HG02852 (cell line): ENCODE results near the gene EEFSEC.
A peak's percentile ranks its signal among the peaks of the same experiment; 100 is the strongest.

ENCODE experiments used
- ATAC-seq: cut with Tn5 transposase; IDR thresholded peaks from one replicate; pipeline ENCODE4 v1.9.1; 2021; ENCODE audit warnings: mild to moderate bottlenecking, moderate library complexity; ENCODE audit not compliant: unreplicated experiment

The EEFSEC gene

DNA sequence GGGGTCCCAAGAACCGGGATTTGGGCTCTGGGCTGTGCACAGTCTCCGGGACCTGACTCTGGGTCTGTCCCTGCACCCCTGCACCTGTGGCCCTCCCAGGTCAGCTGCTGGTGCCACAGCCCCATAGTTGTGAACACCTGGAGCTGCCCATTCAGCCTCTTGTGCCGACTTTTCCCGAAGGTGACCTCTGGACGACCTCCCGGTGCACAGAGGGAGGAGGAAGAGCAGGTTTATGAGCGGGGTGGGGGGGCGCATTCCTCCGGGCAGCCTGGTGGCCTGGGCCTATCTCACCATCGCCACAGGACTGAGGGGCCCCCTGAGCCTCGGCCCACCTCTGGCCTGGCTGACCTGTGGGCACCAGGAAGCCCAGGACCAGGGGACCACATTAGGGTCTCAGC, 268.2 kb downstream of the EEFSEC start:
- ATAC-seq: no peak

DNA sequence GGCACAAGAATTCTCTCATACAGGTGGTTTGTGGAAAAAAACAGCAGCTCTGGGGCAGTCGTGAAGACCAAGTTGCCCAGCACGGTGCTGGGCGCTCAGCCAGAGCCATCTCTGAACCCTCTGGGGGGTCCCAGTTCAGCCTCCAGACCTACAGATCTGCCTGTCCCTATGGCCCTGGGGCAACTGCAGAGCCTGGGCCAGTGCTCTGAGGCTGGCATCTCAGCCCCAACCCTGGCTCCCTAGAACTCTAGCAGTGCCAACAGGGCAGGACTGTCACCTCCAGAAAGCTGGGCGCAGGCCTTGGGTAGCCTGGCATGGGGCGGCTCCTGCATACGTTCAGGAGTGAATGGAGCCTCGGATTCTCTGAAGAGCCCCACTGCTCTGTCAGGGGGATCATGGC, 268.7 kb downstream of the EEFSEC start:
- ATAC-seq: no peak

- ATAC-seq: no peak
Measured at GRCh38 chr3:128422762-128423524, 269.7 kb downstream of the EEFSEC start.

DNA sequence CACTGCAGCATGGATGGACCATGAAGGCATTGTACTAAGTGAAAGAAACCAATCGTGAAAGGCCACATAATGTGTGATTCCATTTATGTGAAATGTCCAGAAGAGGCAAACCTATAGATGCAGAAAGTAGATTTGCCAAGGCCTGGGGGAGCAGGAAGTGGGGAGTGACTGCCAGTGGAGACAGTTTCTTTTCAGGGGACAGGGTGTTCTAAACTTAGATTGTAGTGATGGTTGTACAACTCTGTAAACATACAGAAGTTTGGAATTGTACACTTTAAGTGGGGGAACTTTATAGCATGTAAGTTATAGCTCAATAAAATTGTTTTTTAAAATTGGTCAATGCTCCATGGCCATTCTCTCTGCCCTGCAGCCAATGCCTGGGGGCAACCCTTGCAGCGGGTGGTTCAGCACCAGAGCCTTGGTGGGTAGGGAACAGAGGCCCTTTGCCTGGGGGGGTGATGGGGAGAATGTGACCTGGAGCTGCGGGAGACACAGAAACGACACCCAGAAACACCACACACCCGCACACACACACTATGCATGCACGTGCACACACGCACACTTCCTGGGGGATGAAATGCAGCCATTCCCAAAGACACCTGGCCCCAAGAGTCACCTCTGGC, 270.4 kb downstream of the EEFSEC start:
- no peak for ATAC-seq

- no peak for ATAC-seq
Measured at GRCh38 chr3:128424508-128425069, 271.3 kb downstream of the EEFSEC start.

DNA sequence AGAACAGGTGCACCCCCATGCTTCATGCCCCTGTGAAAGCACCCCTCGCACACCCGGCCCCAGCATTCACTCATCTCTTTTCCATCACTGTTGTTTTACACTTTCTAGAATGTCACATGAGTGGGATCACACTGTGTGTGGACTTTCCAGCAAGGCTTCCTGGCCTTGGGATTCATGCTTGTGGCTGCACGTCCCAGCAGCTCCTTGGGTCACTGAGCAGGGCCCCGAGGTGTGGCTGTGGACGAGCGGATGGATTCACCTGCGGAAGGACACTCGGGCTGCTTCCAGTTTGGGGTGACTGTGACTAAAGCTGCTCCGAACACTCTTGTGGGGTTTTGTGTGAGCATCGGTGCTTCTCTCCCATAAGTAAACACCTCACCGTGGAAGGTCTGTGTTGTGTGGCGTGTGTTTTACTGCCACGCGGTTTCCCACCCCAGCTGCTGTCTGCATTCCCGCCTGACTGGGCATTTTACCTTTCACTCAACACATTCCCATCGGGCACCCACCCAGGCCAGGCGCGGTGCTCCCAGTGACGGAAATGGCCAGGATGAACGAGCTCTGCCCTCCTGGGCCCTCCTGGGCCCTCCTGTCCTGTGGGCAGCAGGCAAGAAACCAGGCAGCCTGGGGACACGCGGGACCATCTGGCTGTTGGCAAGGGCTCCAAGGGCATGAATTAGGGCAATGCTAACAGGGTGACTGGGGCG, 272.0 kb downstream of the EEFSEC start:
- no peak for ATAC-seq

DNA sequence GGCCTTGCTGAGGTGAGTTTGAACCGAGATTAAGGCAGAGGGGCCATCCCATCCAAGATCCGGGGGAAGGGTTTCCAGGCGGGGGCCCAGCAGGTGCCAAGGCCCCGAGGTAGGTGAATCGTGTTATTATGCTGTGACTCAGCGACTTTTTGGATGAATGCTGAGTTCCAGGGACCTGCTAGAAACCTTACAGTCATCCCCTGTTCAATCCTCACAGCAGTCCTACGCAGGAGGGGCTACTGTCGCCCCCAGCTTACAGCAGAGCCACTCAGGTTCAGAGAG, 272.5 kb downstream of the EEFSEC start:
- ATAC-seq: no peak

GRCh38 chr3:128426128-128426921, 273.0 kb downstream of the EEFSEC start:
- peak; percentile 78 for ATAC-seq

DNA sequence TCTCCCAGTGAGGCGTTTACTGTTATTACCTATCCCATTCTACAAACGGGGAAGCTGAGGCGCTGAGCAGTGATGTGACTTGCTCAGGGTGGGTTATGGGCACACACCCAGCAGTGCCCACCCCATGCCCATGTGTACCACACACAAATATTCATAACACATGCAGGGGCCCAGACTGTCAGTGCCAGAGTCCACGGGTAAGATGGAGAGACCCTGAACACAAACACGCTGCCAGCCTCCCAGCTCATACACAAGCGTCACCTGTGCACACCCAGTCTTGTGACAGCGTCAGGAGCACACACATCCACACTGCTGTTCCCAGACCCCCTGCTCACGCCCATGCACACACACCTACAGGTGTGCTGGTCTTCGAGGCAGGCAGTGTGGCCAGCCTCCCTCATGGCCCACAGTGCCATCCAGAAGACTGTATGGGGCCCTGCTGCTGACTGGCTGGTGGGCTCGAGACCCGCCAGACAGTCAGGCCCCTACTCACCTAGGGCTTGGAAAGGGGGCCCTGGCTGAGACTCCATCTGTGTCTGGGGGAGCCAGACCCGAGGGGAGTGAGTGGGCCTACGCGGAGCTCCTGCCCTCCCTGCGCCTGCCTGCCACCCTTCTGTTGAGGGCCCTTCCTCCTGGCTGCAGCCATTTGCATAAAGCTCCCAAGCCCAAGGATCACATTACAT, 274.0 kb downstream of the EEFSEC start:
- ATAC-seq: no peak

GRCh38 chr3:128427872-128428822, 274.9 kb downstream of the EEFSEC start:
- ATAC-seq: no peak

GRCh38 chr3:128429275-128429674, 276.0 kb downstream of the EEFSEC start:
- no peak for ATAC-seq

DNA sequence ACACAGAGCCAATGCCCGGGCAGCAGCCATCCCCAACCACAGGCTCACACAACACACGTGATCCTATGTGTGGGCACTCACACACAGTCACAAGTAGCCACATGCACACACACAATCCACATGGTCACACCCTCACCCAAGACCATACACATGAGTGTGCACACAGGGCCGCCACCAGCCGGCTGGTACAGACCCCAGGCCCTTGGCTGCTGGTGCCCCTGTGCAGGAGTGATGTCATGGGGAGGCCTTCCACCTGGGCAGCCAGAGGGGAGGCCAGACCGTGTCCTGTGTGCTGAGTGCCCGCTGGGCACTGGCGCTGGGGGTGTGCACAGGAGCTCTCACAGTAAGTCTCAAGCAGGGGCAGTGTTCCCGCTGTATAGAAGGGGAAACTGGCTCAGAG, 276.5 kb downstream of the EEFSEC start:
- no peak for ATAC-seq

- ATAC-seq: no peak
Measured at GRCh38 chr3:128430301-128430700, 277.0 kb downstream of the EEFSEC start.

- no peak for ATAC-seq
Measured at GRCh38 chr3:128430731-128431130, 277.4 kb downstream of the EEFSEC start.

DNA sequence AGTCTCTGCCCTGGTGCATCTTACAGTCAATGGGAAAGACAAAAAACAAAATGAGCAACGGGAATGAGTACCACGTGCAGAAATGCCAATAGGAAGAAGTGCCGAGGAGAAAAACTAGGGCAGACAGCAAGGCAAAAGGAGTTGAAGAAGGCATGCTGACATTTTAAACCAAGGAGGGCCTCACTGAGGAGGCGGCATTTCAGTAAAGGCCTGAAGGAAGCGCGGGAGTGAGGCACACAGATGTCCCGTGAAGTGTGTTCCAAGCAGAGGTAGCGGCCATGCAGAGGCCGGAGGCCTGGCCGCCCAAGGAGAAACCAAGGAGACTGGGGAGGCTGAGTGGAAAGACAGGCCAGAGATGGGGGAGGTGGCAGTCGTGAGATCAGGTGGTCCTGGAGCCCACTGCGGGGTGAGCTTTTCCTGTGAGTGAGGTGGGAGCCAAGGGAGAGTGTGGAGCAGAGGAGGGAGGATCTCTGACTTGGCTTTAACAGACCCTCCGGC, 278.6 kb downstream of the EEFSEC start:
- no peak for ATAC-seq

DNA sequence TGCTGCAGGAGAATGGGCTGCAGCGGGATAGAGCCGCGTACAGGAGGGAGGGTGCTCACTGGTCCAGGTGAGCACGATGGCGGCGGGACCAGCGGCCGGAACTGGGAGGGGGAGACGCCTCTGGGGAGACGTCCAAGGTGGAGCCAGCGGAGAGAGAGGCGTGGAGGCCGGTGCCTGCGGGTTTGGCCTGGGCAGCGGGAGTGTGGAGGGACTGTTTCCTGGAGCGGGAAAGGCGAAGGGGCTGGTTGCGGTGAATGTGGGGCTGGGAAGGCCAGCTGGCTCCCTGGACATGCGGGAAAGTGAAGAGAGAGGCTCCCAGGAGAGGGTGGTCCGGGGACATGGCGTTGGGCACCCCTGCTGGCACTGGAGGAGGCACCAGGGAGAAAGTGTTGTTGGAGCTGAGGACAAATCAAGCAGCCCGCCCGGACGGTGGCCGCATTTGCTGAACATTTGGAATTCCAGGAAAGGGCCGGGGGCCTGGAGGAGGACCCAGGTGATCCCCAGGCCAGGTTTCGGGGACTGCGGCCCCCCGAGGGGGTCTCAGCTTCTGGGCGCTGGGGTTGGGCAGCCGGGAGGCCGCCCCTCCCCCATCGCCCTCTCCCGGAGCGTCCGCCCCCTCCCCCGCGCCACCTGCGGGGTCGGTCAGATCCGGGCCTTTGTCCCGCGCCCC, 279.2 kb downstream of the EEFSEC start:
- no peak for ATAC-seq

DNA sequence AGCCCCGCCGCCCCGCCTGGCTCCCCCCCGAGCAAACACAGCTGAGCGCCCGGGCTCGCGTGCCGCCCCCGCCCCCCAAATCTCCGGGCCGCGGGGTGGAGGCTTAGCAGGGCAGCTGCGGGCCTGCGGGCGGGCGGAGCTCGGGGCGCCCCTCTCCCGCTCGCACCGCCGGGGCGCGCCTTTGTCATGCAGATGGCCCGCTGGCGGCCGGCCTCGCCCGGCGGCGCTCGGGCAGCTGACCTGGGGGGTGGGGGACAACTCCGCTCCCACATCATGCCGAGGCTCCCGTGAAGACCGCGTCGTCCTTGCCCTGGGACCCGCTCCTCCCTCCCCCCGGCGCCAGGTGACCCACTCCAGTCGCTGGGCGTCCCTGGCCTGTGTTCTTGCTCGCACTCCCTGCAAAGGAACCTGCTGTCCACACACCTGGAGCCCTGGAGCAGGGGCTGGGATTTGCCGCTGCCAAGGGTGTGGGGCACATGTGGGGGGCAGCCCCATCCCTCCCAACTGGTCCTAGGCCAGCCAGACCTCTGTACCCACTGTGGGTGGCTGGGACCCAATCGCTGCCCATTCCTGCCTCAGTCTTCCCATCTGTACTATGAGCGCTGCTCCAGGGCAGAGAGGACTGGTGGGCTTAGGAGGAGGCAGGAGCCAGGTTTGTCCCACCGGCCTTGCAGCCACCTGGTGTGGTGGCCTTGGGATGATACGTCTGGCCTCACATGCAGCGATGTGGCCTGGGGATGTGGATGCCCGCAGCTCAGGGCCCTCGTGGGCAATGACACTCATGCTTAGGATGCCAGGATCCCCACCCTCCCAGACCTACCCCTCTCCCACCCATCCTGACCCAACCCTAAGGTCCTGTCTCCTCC, 279.9 kb downstream of the EEFSEC start:
- ATAC-seq: no peak

DNA sequence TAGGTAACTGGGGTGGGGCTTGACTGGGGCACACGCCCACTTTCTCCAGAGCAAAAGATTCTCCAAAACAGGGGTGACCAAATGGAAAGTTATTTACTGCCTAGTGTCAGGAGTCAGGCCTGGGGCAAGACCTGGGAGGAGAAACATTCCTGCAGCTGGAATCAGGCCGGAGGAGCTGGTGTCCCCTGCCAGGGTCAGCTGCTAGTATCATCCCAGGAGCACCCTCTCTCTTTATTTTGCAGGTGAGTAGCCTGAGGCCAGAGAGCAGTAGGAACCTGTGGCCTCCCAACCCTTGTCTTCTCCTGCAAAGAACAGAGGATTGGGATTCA, 280.5 kb downstream of the EEFSEC start:
- ATAC-seq: no peak
